Spleen (tissue), 11 donors: ENCODE results near the gene GP1BB. TPM values are rescaled to one million over a fixed set of nuclear protein-coding genes. Genes with fewer than 3 reads are reported as not detected.

ENCODE experiments used
- DNase-seq: peaks from one replicate; pipeline ENCODE4 v3.0.0-alpha.2; 2020
- H3K27ac ChIP-seq, 8 donors: fragments of 200-600 bp; sonication (generic) in 7 of 8; 1 replicate in 4 of 8; 2 replicates in 4 of 8; pipeline versions ENCODE4 v1.5.0 to v1.8.0; 2016 to 2021; ENCODE audit warnings: inconsistent platforms in 4 of 8, mild to moderate bottlenecking in 4 of 8, moderate library complexity in 1 of 8
- H3K27me3 ChIP-seq, 7 donors: fragments of 200-600 bp; sonication (generic) in 6 of 7; replicated peaks in 1 of 7; 1 replicate in 4 of 7; 2 replicates in 3 of 7; pipeline versions ENCODE4 v1.5.0 to v1.8.0; 2016 to 2021; ENCODE audit warnings: inconsistent platforms in 3 of 7, mild to moderate bottlenecking in 1 of 7
- H3K36me3 ChIP-seq, 6 donors: fragments of 200-600 bp; sonication (generic) in 5 of 6; 1 replicate in 4 of 6; 2 replicates in 2 of 6; pipeline versions ENCODE4 v1.5.0 to v1.8.0; 2016 to 2021; ENCODE audit warnings: inconsistent platforms in 2 of 6
- H3K4me1 ChIP-seq, 6 donors: fragments of 200-600 bp; sonication (generic) in 5 of 6; 1 replicate in 3 of 6; 2 replicates in 3 of 6; pipeline versions ENCODE4 v1.5.0 to v1.8.0; 2016 to 2021; ENCODE audit warnings: inconsistent platforms in 3 of 6
- H3K4me3 ChIP-seq, 8 donors: fragments of 200-600 bp; sonication (generic) in 7 of 8; 1 replicate in 4 of 8; 2 replicates in 4 of 8; pipeline versions ENCODE4 v1.5.0 to v1.8.0; 2016 to 2021; ENCODE audit warnings: inconsistent platforms in 4 of 8, mild to moderate bottlenecking in 4 of 8, moderate library complexity in 2 of 8
- H3K9me3 ChIP-seq, 8 donors: fragments of 200-600 bp; sonication (generic) in 7 of 8; 1 replicate in 4 of 8; 2 replicates in 4 of 8; pipeline versions ENCODE4 v1.5.0 to v1.8.0; 2016 to 2021; ENCODE audit warnings: inconsistent platforms in 4 of 8
- CTCF ChIP-seq, 11 experiments: fragments of 200-600 bp in 7 of 11; fragments of 450-650 bp in 4 of 11; sonication (generic) in 4 of 11; IDR thresholded peaks in 8 of 11; conservative IDR thresholded peaks in 3 of 11; 1 replicate in 7 of 11; 2 replicates in 4 of 11; pipeline versions ENCODE4 v1.4.0 to v1.8.0; 2016 to 2021; ENCODE audit warnings: antibody characterized with exemption in 11 of 11, inconsistent platforms in 4 of 11, mild to moderate bottlenecking in 1 of 11
- POLR2A ChIP-seq, 3 donors: fragments of 450-650 bp; IDR thresholded peaks; one replicate each; pipeline ENCODE4 v1.5.1; 2017; ENCODE audit warnings: antibody characterized with exemption in 3 of 3, mild to moderate bottlenecking in 1 of 3
- POLR2AphosphoS5 ChIP-seq, 3 donors: sonication (generic); formaldehyde crosslinking; IDR thresholded peaks; one replicate each; pipeline ENCODE4 v1.5.1; 2017; ENCODE audit warnings: antibody characterized with exemption in 3 of 3
- WGBS, 5 donors: extraction: QIAGEN DNeasy Blood & Tissue Kit in 3 of 5; methylation state at CpG; one replicate each; pipeline versions ENCODE4 v1.1.5 to v1.1.7; 2013 to 2018; 5-methylcytosine and 5-hydroxymethylcytosine counted together
- intact Hi-C: fragments of 100-400 bp; cut with DNase I; formaldehyde crosslinking; loops from one replicate; pipeline ENCODE4 v1.15.0; 2023; ENCODE audit warnings: low total_unique reads
- polyA plus RNA-seq, 3 donors: library from polyadenylated mRNA; stranded (reverse); fragments of 200-250 nt; gene quantifications; one replicate each; pipeline ENCODE4 v1.2.1, GENCODE V29; 2013
- total RNA-seq, 7 donors: library from RNA; depleted of rRNA in 3 of 7; stranded (reverse); fragments of >200 nt in 3 of 7; fragmentation: NEBNext Ultra II Directional in 4 of 7; extraction: Animal tissue kit (Norgen Biotek cat#: 25700) in 4 of 7; gene quantifications; one replicate each; pipeline versions ENCODE4 v1.1.0 to v1.2.1, GENCODE V29; 2016 to 2021
- donor health status: healthy with polysubstance abuse.
- donor health status: DM: no; HTN: no; CAD: no; lungs with moderate emphysema.
- donor health status: DM: no; HTN: no; CAD: no.
- donor health status: Bipolar disorder and iron deficiency.
- donor health status: healthy.
- donor health status: DM: no; HTN: no; CAD: no.
- donor health status: DM: yes; HTN: yes; CAD: no.

GP1BB gene
- total and polyA plus RNA-seq, 10 donors, result 4.2 to 25.4 (median 13.1) TPM

- DNase-seq, result no peak
- WGBS, 5 donors, result 53 to 68% (median 62%) methylated on average over 13 to 21 of the region's 21 CpGs
- intact Hi-C loops, result loop anchor here (2.0 kb wide), 1 partner anchor 179 kb away; no protein-coding TSS in a partner anchor
- peaks cover 0 to 30% (median 6%) of the 10 kb centered on the region in 7 donors for H3K27me3 ChIP-seq
- H3K27ac ChIP-seq, result no peak overlapping the region
- peak overlapping the region in 1 of 8 donors; percentile 15 for H3K4me3 ChIP-seq
- peaks cover 0 to 13% (median 10%) of the 10 kb centered on the region in 6 donors for H3K4me1 ChIP-seq
- H3K9me3 ChIP-seq, result no peaks in the 10 kb centered on the region
- TF ChIP-seq CTCF (IDR thresholded peaks at IDR 0.05 in 8 of 11, conservative IDR thresholded peaks at IDR 0.05 in 3 of 11) (no peak), POLR2A (IDR thresholded peaks at IDR 0.05) (no peak), POLR2AphosphoS5 (IDR thresholded peaks at IDR 0.05) (no peak)
- no peaks in the 10 kb centered on the region for H3K36me3 ChIP-seq
These were observed 8.2 kb downstream of the GP1BB start for GRCh38 chr22:19731361-19732135.

- no peak for DNase-seq
- Histone ChIP-seq H3K4me3 (no peak overlapping the region), H3K36me3 (no peaks in the 10 kb centered on the region), H3K27ac (no peak overlapping the region), H3K4me1 (peaks cover 0 to 13% (median 10%) of the 10 kb centered on the region in 6 donors), H3K27me3 (peaks cover 0 to 30% (median 6%) of the 10 kb centered on the region in 7 donors), H3K9me3 (no peaks in the 10 kb centered on the region)
- intact Hi-C loops, result no loop called here
- 86 to 98% (median 90%) methylated on average over 5 to 10 of the region's 10 CpGs for WGBS, 5 donors
- no peak for TF ChIP-seq POLR2A (IDR thresholded peaks at IDR 0.05)
- TF ChIP-seq POLR2AphosphoS5 (IDR thresholded peaks at IDR 0.05), result no peak
These were observed 9.2 kb downstream of the GP1BB start for GRCh38 chr22:19732403-19733113.

- Histone ChIP-seq H3K27me3 (peaks cover 0 to 23% (median 6%) of the 10 kb centered on the region in 7 donors), H3K27ac (no peak overlapping the region), H3K4me1 (peaks cover 0 to 13% (median 10%) of the 10 kb centered on the region in 6 donors), H3K4me3 (no peak overlapping the region), H3K9me3 (no peaks in the 10 kb centered on the region), H3K36me3 (no peaks in the 10 kb centered on the region)
- DNase-seq, result no peak
- 80 to 95% (median 84%) methylated on average over 5 of the region's 5 CpGs for WGBS, 5 donors
- TF ChIP-seq CTCF (IDR thresholded peaks at IDR 0.05 in 8 of 11, conservative IDR thresholded peaks at IDR 0.05 in 3 of 11) (no peak), POLR2AphosphoS5 (IDR thresholded peaks at IDR 0.05) (no peak), POLR2A (IDR thresholded peaks at IDR 0.05) (no peak)
- intact Hi-C loops, result no loop called here
These were observed 10.4 kb downstream of the GP1BB start for GRCh38 chr22:19733755-19734154.

- H3K27me3 ChIP-seq, result peaks cover 0 to 22% (median 6%) of the 10 kb centered on the region in 7 donors
- no peak for TF ChIP-seq CTCF (IDR thresholded peaks at IDR 0.05 in 8 of 11, conservative IDR thresholded peaks at IDR 0.05 in 3 of 11)
- TF ChIP-seq POLR2AphosphoS5 (IDR thresholded peaks at IDR 0.05), result no peak
- TF ChIP-seq POLR2A (IDR thresholded peaks at IDR 0.05), result no peak
These were observed 10.8 kb downstream of the GP1BB start for GRCh38 chr22:19734163-19734562.

More at GRCh38 chr22:19734163-19734562, 10.8 kb downstream of the GP1BB start:
- H3K27ac ChIP-seq, result no peak overlapping the region
- intact Hi-C loops, result no loop called here
- H3K4me1 ChIP-seq, result peaks cover 0 to 13% (median 10%) of the 10 kb centered on the region in 6 donors
- DNase-seq, result no peak
- no peak overlapping the region for H3K4me3 ChIP-seq
- no peaks in the 10 kb centered on the region for H3K9me3 ChIP-seq
- WGBS, 5 donors, result 83 to 99% (median 93%) methylated on average over 7 of the region's 7 CpGs
- H3K36me3 ChIP-seq, result no peaks in the 10 kb centered on the region
